IMR-90 (cell line): Measurements from ENCODE around the gene MANSC1. TPM values are rescaled to one million over a fixed set of nuclear protein-coding genes. Genes with fewer than 3 reads are reported as not detected.

ENCODE experiments used
- CEBPB ChIP-seq: IDR thresholded peaks from 2 replicates; pipeline ENCODE4 v1.6.1; 2012; ENCODE audit warnings: low read depth, low read length, improper control_type of control experiment
- CHD1 ChIP-seq: IDR thresholded peaks from 2 replicates; pipeline ENCODE4 v1.6.1; 2012; ENCODE audit warnings: low read depth, low read length, improper control_type of control experiment
- MAFK ChIP-seq: IDR thresholded peaks from 2 replicates; pipeline ENCODE4 v1.6.1; 2012; ENCODE audit warnings: low read depth, low read length, improper control_type of control experiment
- MAZ ChIP-seq: IDR thresholded peaks from 2 replicates; pipeline ENCODE4 v1.6.1; 2012; ENCODE audit warnings: low read depth, mild to moderate bottlenecking, low read length, improper control_type of control experiment, moderate library complexity, borderline replicate concordance
- RCOR1 ChIP-seq: IDR thresholded peaks from 2 replicates; pipeline ENCODE4 v1.6.1; 2012; ENCODE audit warnings: mild to moderate bottlenecking, low read length, improper control_type of control experiment; ENCODE audit not compliant: insufficient replicate concordance
- SMC3 ChIP-seq: fragments of 150-350 bp; IDR thresholded peaks from 2 replicates; pipeline ENCODE4 v1.6.1; 2016; ENCODE audit warnings: low read depth, mild to moderate bottlenecking, antibody characterized with exemption, low read length, moderate library complexity
- polyA plus RNA-seq, 3 experiments: library from polyadenylated mRNA; depleted of rRNA; stranded (reverse); fragments of >200 nt; gene quantifications; 2 replicates each; pipeline ENCODE4 v1.2.3, GENCODE V29; 2012; ENCODE audit warnings: low replicate concordance in 1 of 3
- total RNA-seq: library from RNA; depleted of rRNA; stranded (reverse); fragments of >200 nt; gene quantifications from 2 replicates; pipeline ENCODE4 v1.2.3, GENCODE V29; 2012

MANSC1 gene
- total and polyA plus RNA-seq, 2 of the 4 experiments (the other 2 are of a cell fraction), result 1.1 to 2.2 TPM

DNA sequence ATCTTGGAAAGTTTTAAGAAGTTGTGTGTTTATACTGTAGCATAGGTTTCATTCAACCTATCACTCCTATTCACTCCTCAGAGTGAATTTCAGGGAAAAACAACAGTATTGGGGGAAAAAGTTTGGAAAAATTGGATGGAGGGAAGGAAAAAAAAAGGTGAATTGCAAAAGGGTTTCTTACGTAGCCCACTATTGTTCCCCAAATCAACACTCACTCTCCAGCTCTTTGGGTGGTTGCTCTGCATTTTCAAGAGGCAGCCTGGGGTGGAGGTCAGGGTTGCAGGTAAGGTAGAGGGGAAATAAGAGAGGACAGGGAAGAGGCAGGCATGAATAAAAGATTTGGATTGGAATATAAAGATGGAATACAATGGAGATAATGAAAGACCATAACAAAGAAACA, 49.1 kb upstream of the MANSC1 start (continued):
- TF ChIP-seq SMC3 (no peak), CHD1 (no peak), MAFK (no peak), CEBPB (no peak), RCOR1 (no peak), MAZ (no peak)
